HEK293 (cell line): ENCODE data around the gene E2F4.

Experiments
- CTCF ChIA-PET: fragments of 350-600 bp; formaldehyde crosslinking; extraction: SDS; loops from one replicate; lab custom pipeline; 2021; ENCODE audit warnings: antibody characterized with exemption; lab: Yijun Ruan, JAX
- POLR2A ChIA-PET: fragments of 300-600 bp; formaldehyde crosslinking; extraction: SDS; loops from one replicate; lab custom pipeline; 2020; ENCODE audit warnings: antibody characterized with exemption, inconsistent platforms; lab: Yijun Ruan, JAX
- H3K27ac ChIP-seq: fragments of 200-500 bp; sonication (Bioruptor generic); 2 replicates; pipeline ENCODE4 v1.5.1; 2014; ENCODE audit warnings: low read depth, low read length, control low read depth, inconsistent platforms; ENCODE audit errors: extremely low read depth
- H3K36me3 ChIP-seq, 2 experiments: fragments of 200-500 bp in 1 of 2; sonication (Bioruptor generic) in 1 of 2; 1 replicate in 1 of 2; 2 replicates in 1 of 2; pipeline ENCODE4 v1.5.1; 2014 to 2017; ENCODE audit warnings: inconsistent platforms in 2 of 2, low read length in 2 of 2; ENCODE audit not compliant: control insufficient read depth in 2 of 2, insufficient read depth in 1 of 2
- H3K4me1 ChIP-seq: fragments of 200-500 bp; sonication (Bioruptor generic); 2 replicates; pipeline ENCODE4 v1.5.1; 2014; ENCODE audit warnings: mild to moderate bottlenecking, low read length, inconsistent platforms; ENCODE audit not compliant: control insufficient read depth, insufficient read depth
- H3K4me3 ChIP-seq: 2 replicates; pipeline ENCODE4 v1.5.1; 2011; ENCODE audit warnings: low read depth, mild to moderate bottlenecking, control low read depth, low read length, moderate library complexity
- H3K9me3 ChIP-seq: fragments of 200-500 bp; sonication (Bioruptor generic); 2 replicates; pipeline ENCODE4 v1.5.1; 2014; ENCODE audit warnings: low read depth, low read length, inconsistent platforms; ENCODE audit not compliant: control insufficient read depth, insufficient read depth
- CTCF ChIP-seq: fragments of 450-650 bp; formaldehyde crosslinking; IDR thresholded peaks from 2 replicates; pipeline ENCODE4 v1.5.1; 2016; ENCODE audit warnings: missing biosample characterization, missing genetic modification characterization
- EGR2 ChIP-seq: fragments of 450-650 bp; formaldehyde crosslinking; IDR thresholded peaks from 2 replicates; pipeline ENCODE4 v1.5.1; 2016; ENCODE audit warnings: low read depth, missing biosample characterization, missing genetic modification characterization
- GLIS2 ChIP-seq: fragments of 450-650 bp; formaldehyde crosslinking; IDR thresholded peaks from 2 replicates; pipeline ENCODE4 v1.5.1; 2016; ENCODE audit warnings: missing biosample characterization, missing genetic modification characterization
- KLF17 ChIP-seq: fragments of 450-650 bp; formaldehyde crosslinking; IDR thresholded peaks from 2 replicates; pipeline ENCODE4 v1.5.1; 2016; ENCODE audit warnings: missing biosample characterization, missing genetic modification characterization
- PRDM4 ChIP-seq: fragments of 450-650 bp; formaldehyde crosslinking; IDR thresholded peaks from 2 replicates; pipeline ENCODE4 v1.5.1; 2017; ENCODE audit warnings: missing biosample characterization, missing genetic modification characterization
- SCRT1 ChIP-seq: fragments of 450-650 bp; formaldehyde crosslinking; IDR thresholded peaks from 2 replicates; pipeline ENCODE4 v1.5.1; 2016; ENCODE audit warnings: missing biosample characterization, missing genetic modification characterization, borderline replicate concordance
- SP2 ChIP-seq: fragments of 450-650 bp; formaldehyde crosslinking; IDR thresholded peaks from 2 replicates; pipeline ENCODE4 v1.5.1; 2016; ENCODE audit warnings: missing biosample characterization, missing genetic modification characterization
- SP7 ChIP-seq: fragments of 450-650 bp; formaldehyde crosslinking; IDR thresholded peaks from 2 replicates; pipeline ENCODE4 v1.5.1; 2016; ENCODE audit warnings: missing biosample characterization, missing genetic modification characterization
- TCF7L2 ChIP-seq: IDR thresholded peaks from 2 replicates; pipeline ENCODE4 v1.6.1; 2011; ENCODE audit warnings: low read depth, mild to moderate bottlenecking, inconsistent platforms, low read length, moderate library complexity, borderline replicate concordance
- ZBTB10 ChIP-seq: fragments of 450-650 bp; formaldehyde crosslinking; IDR thresholded peaks from 2 replicates; pipeline ENCODE4 v1.5.1; 2016; ENCODE audit warnings: missing biosample characterization, missing genetic modification characterization
- ZBTB20 ChIP-seq: fragments of 450-650 bp; formaldehyde crosslinking; IDR thresholded peaks from 2 replicates; pipeline ENCODE4 v1.5.1; 2016; ENCODE audit warnings: missing biosample characterization, missing genetic modification characterization
- ZNF16 ChIP-seq: fragments of 450-650 bp; formaldehyde crosslinking; IDR thresholded peaks from 2 replicates; pipeline ENCODE4 v1.5.1; 2016; ENCODE audit warnings: low read depth, missing biosample characterization, missing genetic modification characterization
- ZNF175 ChIP-seq: fragments of 450-650 bp; formaldehyde crosslinking; IDR thresholded peaks from 2 replicates; pipeline ENCODE4 v1.5.1; 2016; ENCODE audit warnings: missing biosample characterization, missing genetic modification characterization
- ZNF184 ChIP-seq: fragments of 450-650 bp; IDR thresholded peaks from 2 replicates; pipeline ENCODE4 v1.5.1; 2018; ENCODE audit warnings: missing biosample characterization, mild to moderate bottlenecking, missing genetic modification characterization
- ZNF341 ChIP-seq: fragments of 450-650 bp; formaldehyde crosslinking; IDR thresholded peaks from 2 replicates; pipeline ENCODE4; 2016; ENCODE audit warnings: low read depth, missing biosample characterization, missing genetic modification characterization
- ZNF394 ChIP-seq: fragments of 450-650 bp; formaldehyde crosslinking; IDR thresholded peaks from 2 replicates; pipeline ENCODE4 v1.5.1; 2016; ENCODE audit warnings: missing biosample characterization, missing genetic modification characterization, mild to moderate bottlenecking, moderate library complexity, borderline replicate concordance
- ZNF404 ChIP-seq: fragments of 450-650 bp; formaldehyde crosslinking; IDR thresholded peaks from 2 replicates; pipeline ENCODE4 v1.5.1; 2017; ENCODE audit warnings: missing biosample characterization, missing genetic modification characterization
- ZNF449 ChIP-seq: fragments of 450-650 bp; formaldehyde crosslinking; IDR thresholded peaks from 2 replicates; pipeline ENCODE4 v1.5.1; 2017; ENCODE audit warnings: missing biosample characterization, mild to moderate bottlenecking, missing genetic modification characterization, moderate library complexity
- ZNF488 ChIP-seq: fragments of 450-650 bp; formaldehyde crosslinking; IDR thresholded peaks from 2 replicates; pipeline ENCODE4 v1.5.1; 2016; ENCODE audit warnings: missing biosample characterization, missing genetic modification characterization
- ZNF501 ChIP-seq: fragments of 450-650 bp; formaldehyde crosslinking; IDR thresholded peaks from 2 replicates; pipeline ENCODE4 v1.5.1; 2016; ENCODE audit warnings: missing biosample characterization, missing genetic modification characterization
- ZNF514 ChIP-seq: fragments of 450-650 bp; formaldehyde crosslinking; IDR thresholded peaks from 2 replicates; pipeline ENCODE4 v1.5.1; 2016; ENCODE audit warnings: missing biosample characterization, missing genetic modification characterization
- ZNF580 ChIP-seq: fragments of 450-650 bp; formaldehyde crosslinking; IDR thresholded peaks from 2 replicates; pipeline ENCODE4 v1.5.1; 2016; ENCODE audit warnings: missing biosample characterization, missing genetic modification characterization
- ZNF596 ChIP-seq: fragments of 450-650 bp; IDR thresholded peaks from 2 replicates; pipeline ENCODE4 v1.5.0; 2018; ENCODE audit warnings: missing biosample characterization, mild to moderate bottlenecking, missing genetic modification characterization, moderate library complexity
- ZNF610 ChIP-seq: fragments of 450-650 bp; formaldehyde crosslinking; IDR thresholded peaks from 2 replicates; pipeline ENCODE4 v1.5.1; 2016; ENCODE audit warnings: missing biosample characterization, missing genetic modification characterization, borderline replicate concordance
- ZNF837 ChIP-seq: fragments of 450-650 bp; formaldehyde crosslinking; IDR thresholded peaks from 2 replicates; pipeline ENCODE4 v1.5.1; 2016; ENCODE audit warnings: missing biosample characterization, missing genetic modification characterization
- ZSCAN23 ChIP-seq: fragments of 450-650 bp; formaldehyde crosslinking; IDR thresholded peaks from 2 replicates; pipeline ENCODE4 v1.5.1; 2016; ENCODE audit warnings: missing biosample characterization, missing genetic modification characterization

E2F4 gene

GRCh38 chr16:67173808-67174705 lies 17.9 kb upstream of the E2F4 start:
- POLR2A ChIA-PET = interaction anchor here (0.6 to 0.8 kb wide), 4 partner anchors 11 to 292 kb away, joined by 3 to 4 read pairs (median 3); no protein-coding TSS in a partner anchor
- peaks cover 9% of the 10 kb centered on the region for H3K4me1 ChIP-seq
- CTCF ChIA-PET = interaction anchor here (0.6 to 1.5 kb wide), 7 partner anchors 9 to 156 kb away, joined by 3 to 4 read pairs (median 3); partner anchors contain the start of gene MATCAP1
- peak overlapping the region; percentile 28; the same call in 1 of the 2 replicates for H3K27ac ChIP-seq
- H3K9me3 ChIP-seq = no peaks in the 10 kb centered on the region
- peak overlapping the region; percentile 10 for H3K4me3 ChIP-seq
- peaks cover 0 to 20% of the 10 kb centered on the region in 2 experiments; a peak in 1 of 3 replicates for H3K36me3 ChIP-seq
- TF ChIP-seq SP2 (peak; percentile 84), ZNF837 (tag by site-specific recombination) (no peak), ZNF514 (tag by site-specific recombination) (no peak), ZNF394 (tag by site-specific recombination) (no peak; the same call in 1 of the 2 replicates), GLIS2 (peak; percentile 75), ZNF596 (no peak), ZBTB10 (tag by site-specific recombination) (0 out of 2 replicates have a peak, but pooled peaks have one; percentile 36), ZBTB20 (peak; percentile 100), EGR2 (tag by site-specific recombination) (peak; percentile 39; the same call in 1 of the 2 replicates), ZNF404 (tag by site-specific recombination) (no peak), ZNF610 (tag by site-specific recombination) (no peak), ZNF449 (tag by site-specific recombination) (peak; percentile 88), ZNF488 (tag by site-specific recombination) (no peak), ZNF501 (tag by site-specific recombination) (no peak), CTCF (tag by site-specific recombination) (peak; percentile 88), PRDM4 (no peak), TCF7L2 (no peak), ZNF175 (tag by site-specific recombination) (no peak), ZNF184 (tag by site-specific recombination) (no peak), ZNF580 (tag by site-specific recombination) (no peak), SP7 (tag by site-specific recombination) (peak; percentile 69), SCRT1 (tag by site-specific recombination) (no peak), ZNF16 (tag by site-specific recombination) (no peak), ZNF341 (tag by site-specific recombination) (peak; percentile 52), ZSCAN23 (no peak), KLF17 (tag by site-specific recombination) (no peak)
